ES-I3 (cell line): Measurements from ENCODE around the gene NUP188.

Experiments used
- H3K36me3 ChIP-seq: 2 replicates; pipeline ENCODE4 v1.6.1; 2013; ENCODE audit warnings: mild to moderate bottlenecking, low read length, control low read depth, moderate library complexity; ENCODE audit not compliant: insufficient read depth
- H3K4me1 ChIP-seq: 2 replicates; pipeline ENCODE4 v1.6.1; 2013; ENCODE audit warnings: mild to moderate bottlenecking, control low read depth, low read length; ENCODE audit not compliant: insufficient read depth
- H3K9ac ChIP-seq: 2 replicates; pipeline ENCODE4 v1.6.1; 2013; ENCODE audit warnings: low read depth, mild to moderate bottlenecking, low read length, moderate library complexity
- H3K9me3 ChIP-seq: 2 replicates; pipeline ENCODE4 v1.6.1; 2013; ENCODE audit warnings: mild to moderate bottlenecking, low read length, moderate library complexity; ENCODE audit not compliant: control insufficient read depth, insufficient read depth

Gene NUP188

DNA sequence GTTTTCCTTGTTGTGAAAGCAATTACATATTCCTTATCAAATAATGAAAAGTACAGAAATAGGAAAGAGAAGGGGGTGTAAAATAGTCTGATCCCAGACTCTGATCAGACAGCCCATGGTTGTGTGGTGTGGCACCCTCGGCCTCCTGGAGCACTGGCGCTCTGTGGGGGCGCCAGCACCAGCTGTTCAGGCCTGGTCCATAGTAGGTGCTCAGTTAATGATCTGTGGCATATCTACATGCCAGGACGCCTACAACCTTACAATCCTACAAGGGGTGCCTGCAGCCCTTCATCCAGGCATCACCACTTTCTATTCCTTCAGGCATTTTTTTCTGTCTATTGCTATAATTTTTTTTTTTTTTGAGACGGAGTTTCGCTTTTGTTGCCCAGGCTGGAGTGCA is 105.5 kb downstream of the NUP188 start:
- Histone ChIP-seq H3K9me3 (no peaks in the 10 kb centered on the region), H3K9ac (no peak overlapping the region), H3K36me3 (no peaks in the 10 kb centered on the region; the same call in 1 of the 2 replicates), H3K4me1 (no peaks in the 10 kb centered on the region)

DNA sequence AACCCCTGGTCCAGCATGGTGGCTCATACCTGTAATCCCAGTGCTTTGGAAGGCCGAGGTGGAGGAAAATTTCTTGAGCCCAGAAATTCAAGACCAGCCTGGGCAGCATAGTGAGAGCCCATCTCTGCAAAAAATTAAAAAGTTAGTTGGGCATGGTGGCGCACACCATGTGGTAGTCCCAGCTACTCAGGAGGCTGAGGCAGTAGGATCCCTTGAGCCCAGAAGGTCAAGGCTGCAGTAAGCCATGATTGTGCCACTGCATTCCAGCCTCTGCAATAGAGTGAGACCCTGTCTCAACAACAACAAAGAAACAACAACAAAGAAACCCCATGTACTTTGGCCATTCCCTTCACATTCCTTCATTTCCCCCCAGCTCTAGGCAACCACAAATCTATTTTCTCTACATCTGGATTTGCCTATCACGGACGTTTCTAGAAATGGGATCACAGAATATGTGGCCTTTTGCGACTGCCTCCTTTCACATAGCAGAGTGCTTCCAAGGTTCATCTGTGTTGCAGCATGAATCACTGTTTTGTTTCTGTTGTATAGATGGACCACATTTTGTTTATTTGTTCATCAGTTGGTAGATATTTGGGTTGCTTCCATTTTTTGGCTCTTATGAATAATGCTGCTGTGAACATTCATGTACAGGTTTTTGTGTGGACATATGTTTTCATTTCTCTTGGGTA is 106.8 kb downstream of the NUP188 start:
- Histone ChIP-seq H3K36me3 (no peaks in the 10 kb centered on the region; the same call in 1 of the 2 replicates), H3K9ac (no peak overlapping the region), H3K9me3 (no peaks in the 10 kb centered on the region), H3K4me1 (no peaks in the 10 kb centered on the region)
